22Rv1 (cell line): ENCODE results near the gene FBN2.

Experiments
- ZFX ChIP-seq: fragments of 450-650 bp; IDR thresholded peaks from 2 replicates; pipeline ENCODE4 v1.6.1; 2017; ENCODE audit warnings: antibody characterized with exemption, borderline replicate concordance
- TF ChIP-seq, protein P1 (sequence below): fragments of 450-650 bp; IDR thresholded peaks from 2 replicates; pipeline ENCODE4 v1.5.1; 2017; ENCODE audit warnings: mild to moderate bottlenecking

- TF ChIP-seq, protein P1, sequence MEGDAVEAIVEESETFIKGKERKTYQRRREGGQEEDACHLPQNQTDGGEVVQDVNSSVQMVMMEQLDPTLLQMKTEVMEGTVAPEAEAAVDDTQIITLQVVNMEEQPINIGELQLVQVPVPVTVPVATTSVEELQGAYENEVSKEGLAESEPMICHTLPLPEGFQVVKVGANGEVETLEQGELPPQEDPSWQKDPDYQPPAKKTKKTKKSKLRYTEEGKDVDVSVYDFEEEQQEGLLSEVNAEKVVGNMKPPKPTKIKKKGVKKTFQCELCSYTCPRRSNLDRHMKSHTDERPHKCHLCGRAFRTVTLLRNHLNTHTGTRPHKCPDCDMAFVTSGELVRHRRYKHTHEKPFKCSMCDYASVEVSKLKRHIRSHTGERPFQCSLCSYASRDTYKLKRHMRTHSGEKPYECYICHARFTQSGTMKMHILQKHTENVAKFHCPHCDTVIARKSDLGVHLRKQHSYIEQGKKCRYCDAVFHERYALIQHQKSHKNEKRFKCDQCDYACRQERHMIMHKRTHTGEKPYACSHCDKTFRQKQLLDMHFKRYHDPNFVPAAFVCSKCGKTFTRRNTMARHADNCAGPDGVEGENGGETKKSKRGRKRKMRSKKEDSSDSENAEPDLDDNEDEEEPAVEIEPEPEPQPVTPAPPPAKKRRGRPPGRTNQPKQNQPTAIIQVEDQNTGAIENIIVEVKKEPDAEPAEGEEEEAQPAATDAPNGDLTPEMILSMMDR: no peak
- no peak for TF ChIP-seq ZFX
Observed at GRCh38 chr5:128345247-128345646, 192.8 kb downstream of the FBN2 start.
